Natural killer cell (primary cell): Measurements from ENCODE around the gene PERCC1. TPM values are rescaled to one million over a fixed set of nuclear protein-coding genes. Genes with fewer than 3 reads are reported as not detected.
A peak's percentile ranks its signal among the peaks of the same experiment; 100 is the strongest.

Source experiments
- ATAC-seq, 3 donors: fragments of 150-1000 bp in 2 of 3; fragments of 200-7000 bp in 1 of 3; cut with Tn5 transposase; 1 replicate in 1 of 3; 2 replicates in 2 of 3; pipeline ENCODE4 v1.10.0; 2021; ENCODE audit warnings: mild to moderate bottlenecking in 2 of 3, moderate library complexity in 2 of 3
- DNase-seq, 2 donors: peaks; one replicate each; pipeline versions ENCODE4 v3.0.0 to v3.0.0-alpha.2; 2013 to 2021; ENCODE audit warnings: mixed read lengths in 1 of 2
- H3K27ac ChIP-seq: one replicate; pipeline ENCODE4 v1.5.1; 2013; ENCODE audit warnings: mild to moderate bottlenecking, low read length
- H3K27me3 ChIP-seq: one replicate; pipeline ENCODE4 v1.6.1; 2013; ENCODE audit warnings: low read length; ENCODE audit not compliant: control insufficient read depth, insufficient read depth
- H3K36me3 ChIP-seq: one replicate; pipeline ENCODE4 v1.6.1; 2013; ENCODE audit warnings: low read length; ENCODE audit not compliant: control insufficient read depth, insufficient read depth
- H3K4me1 ChIP-seq: one replicate; pipeline ENCODE4 v1.6.1; 2013; ENCODE audit warnings: low read length; ENCODE audit not compliant: control insufficient read depth, insufficient read depth
- H3K4me3 ChIP-seq: one replicate; pipeline ENCODE4 v1.5.1; 2013; ENCODE audit warnings: low read length
- H3K9me3 ChIP-seq: one replicate; pipeline ENCODE4 v1.6.1; 2013; ENCODE audit warnings: low read length; ENCODE audit not compliant: control insufficient read depth, insufficient read depth
- H3K27ac Mint-ChIP-seq, 2 donors: one replicate each; pipeline ENCODE4 v1.8.0; 2022; ENCODE audit warnings: mild to moderate bottlenecking in 2 of 2, mixed read lengths in 2 of 2, moderate library complexity in 1 of 2
- H3K27me3 Mint-ChIP-seq, 2 donors: one replicate each; pipeline ENCODE4 v1.8.0; 2022; ENCODE audit warnings: low read depth in 2 of 2, mixed read lengths in 2 of 2
- H3K36me3 Mint-ChIP-seq: one replicate; pipeline ENCODE4 v1.8.0; 2022; ENCODE audit warnings: mixed read lengths
- H3K4me1 Mint-ChIP-seq, 2 donors: one replicate each; pipeline ENCODE4 v1.8.0; 2022; ENCODE audit warnings: mixed read lengths in 2 of 2
- H3K4me3 Mint-ChIP-seq: one replicate; pipeline ENCODE4 v1.8.0; 2022; ENCODE audit warnings: mild to moderate bottlenecking, moderate library complexity, mixed read lengths
- H3K9me3 Mint-ChIP-seq, 2 donors: one replicate each; pipeline ENCODE4 v1.8.0; 2022; ENCODE audit warnings: mixed read lengths in 2 of 2
- WGBS: methylation state at CpG from one replicate; pipeline ENCODE4 v1.1.7; 2013; ENCODE audit warnings: missing lambda C conversion rate; ENCODE audit not compliant: insufficient coverage; 5-methylcytosine and 5-hydroxymethylcytosine counted together
- intact Hi-C: fragments of 100-400 bp; cut with micrococcal nuclease; formaldehyde crosslinking; loops from one replicate; pipeline ENCODE4 v1.14.2; 2022
- total RNA-seq, 4 donors: library from RNA; stranded (reverse); fragments of 120-200 nt in 1 of 4; gene quantifications; one replicate each; pipeline versions ENCODE4 v1.2.3 to v1.2.4, GENCODE V29; 2013 to 2022
- TF ChIP-seq, protein P1 (sequence below): fragments of 200-600 bp; IDR thresholded peaks from one replicate; pipeline ENCODE4 v1.8.0; 2022; ENCODE audit warnings: antibody characterized with exemption

The PERCC1 gene
- total RNA-seq, 3 donors from 2014 or later (not counting 1 experiment from before 2014, with no cell fraction given) = 0.68 to 0.96 (median 0.83) TPM

DNA sequence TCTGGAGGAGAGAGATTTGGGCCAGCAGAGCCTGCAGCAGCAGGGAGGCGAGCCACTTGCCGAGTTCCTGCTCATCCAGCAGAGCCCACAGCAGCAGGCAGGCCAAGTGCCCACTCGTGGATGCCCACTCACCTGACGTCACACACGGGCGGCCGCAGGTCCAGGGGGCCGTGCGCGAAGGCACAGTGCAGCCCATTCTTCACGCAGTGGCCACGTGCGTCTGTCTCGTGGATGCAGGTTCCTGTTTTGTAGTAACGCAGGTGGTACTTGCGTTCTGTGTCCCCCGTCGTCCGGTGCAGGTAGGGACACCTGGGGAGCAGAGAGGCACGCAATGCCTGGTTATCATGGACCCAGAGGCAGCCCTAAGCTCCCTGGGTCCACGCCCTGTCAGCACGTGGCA is 27.8 kb upstream of the PERCC1 start:
- H3K27ac Mint-ChIP-seq = no peak overlapping the region
- intact Hi-C loops = no loop called here

DNA sequence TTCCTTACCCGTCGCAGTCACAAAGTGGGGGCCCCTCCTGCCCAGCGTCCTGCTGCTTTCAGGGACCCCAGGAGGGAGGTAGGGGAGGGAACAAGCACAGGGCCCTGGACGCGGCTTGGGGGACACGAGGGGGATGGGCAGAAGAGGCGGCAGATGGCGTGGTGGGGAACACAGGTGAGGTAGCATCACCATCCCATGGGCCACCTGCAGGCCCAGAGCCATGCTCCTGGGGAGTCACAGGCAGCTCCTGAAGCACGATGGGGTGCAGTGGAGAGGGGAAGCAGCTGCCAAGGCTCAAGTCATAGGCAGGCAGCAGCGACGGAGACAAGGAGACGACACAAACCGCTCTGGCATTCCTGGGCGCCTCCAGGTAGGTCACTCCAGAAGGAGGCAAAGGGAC is 27.1 kb upstream of the PERCC1 start:
- Mint-ChIP-seq H3K36me3 (no peaks in the 10 kb centered on the region), H3K4me1 (peaks cover 11 to 13% of the 10 kb centered on the region in 2 donors), H3K27ac (no peak overlapping the region), H3K9me3 (no peaks in the 10 kb centered on the region), H3K4me3 (no peak overlapping the region), H3K27me3 (no peaks in the 10 kb centered on the region)
- TF ChIP-seq, protein P1, sequence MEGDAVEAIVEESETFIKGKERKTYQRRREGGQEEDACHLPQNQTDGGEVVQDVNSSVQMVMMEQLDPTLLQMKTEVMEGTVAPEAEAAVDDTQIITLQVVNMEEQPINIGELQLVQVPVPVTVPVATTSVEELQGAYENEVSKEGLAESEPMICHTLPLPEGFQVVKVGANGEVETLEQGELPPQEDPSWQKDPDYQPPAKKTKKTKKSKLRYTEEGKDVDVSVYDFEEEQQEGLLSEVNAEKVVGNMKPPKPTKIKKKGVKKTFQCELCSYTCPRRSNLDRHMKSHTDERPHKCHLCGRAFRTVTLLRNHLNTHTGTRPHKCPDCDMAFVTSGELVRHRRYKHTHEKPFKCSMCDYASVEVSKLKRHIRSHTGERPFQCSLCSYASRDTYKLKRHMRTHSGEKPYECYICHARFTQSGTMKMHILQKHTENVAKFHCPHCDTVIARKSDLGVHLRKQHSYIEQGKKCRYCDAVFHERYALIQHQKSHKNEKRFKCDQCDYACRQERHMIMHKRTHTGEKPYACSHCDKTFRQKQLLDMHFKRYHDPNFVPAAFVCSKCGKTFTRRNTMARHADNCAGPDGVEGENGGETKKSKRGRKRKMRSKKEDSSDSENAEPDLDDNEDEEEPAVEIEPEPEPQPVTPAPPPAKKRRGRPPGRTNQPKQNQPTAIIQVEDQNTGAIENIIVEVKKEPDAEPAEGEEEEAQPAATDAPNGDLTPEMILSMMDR = no peak
- no peak for ATAC-seq
- intact Hi-C loops = no loop called here
- DNase-seq = no peak
- 95% methylated on average over 14 of the region's 14 CpGs for WGBS
- Histone ChIP-seq H3K4me3 (no peak overlapping the region), H3K27ac (no peak overlapping the region), H3K9me3 (no peaks in the 10 kb centered on the region), H3K27me3 (no peaks in the 10 kb centered on the region), H3K4me1 (peaks cover 13% of the 10 kb centered on the region), H3K36me3 (peaks cover 53% of the 10 kb centered on the region)

More for the DNA sequence above, 27.8 kb upstream of the PERCC1 start:
- Mint-ChIP-seq H3K36me3 (no peaks in the 10 kb centered on the region), H3K9me3 (no peaks in the 10 kb centered on the region), H3K4me3 (no peak overlapping the region), H3K27me3 (no peaks in the 10 kb centered on the region), H3K4me1 (peaks cover 5 to 9% of the 10 kb centered on the region in 2 donors)
- H3K4me3 ChIP-seq = no peak overlapping the region
- no peak for DNase-seq
- H3K27ac ChIP-seq = no peak overlapping the region
- ATAC-seq = no peak
- peaks cover 6% of the 10 kb centered on the region for H3K4me1 ChIP-seq
- 95% methylated on average over 22 of the region's 22 CpGs for WGBS
- H3K36me3 ChIP-seq = peaks cover 60% of the 10 kb centered on the region
- H3K9me3 ChIP-seq = no peaks in the 10 kb centered on the region
- TF ChIP-seq, protein P1 = no peak
- no peaks in the 10 kb centered on the region for H3K27me3 ChIP-seq

DNA sequence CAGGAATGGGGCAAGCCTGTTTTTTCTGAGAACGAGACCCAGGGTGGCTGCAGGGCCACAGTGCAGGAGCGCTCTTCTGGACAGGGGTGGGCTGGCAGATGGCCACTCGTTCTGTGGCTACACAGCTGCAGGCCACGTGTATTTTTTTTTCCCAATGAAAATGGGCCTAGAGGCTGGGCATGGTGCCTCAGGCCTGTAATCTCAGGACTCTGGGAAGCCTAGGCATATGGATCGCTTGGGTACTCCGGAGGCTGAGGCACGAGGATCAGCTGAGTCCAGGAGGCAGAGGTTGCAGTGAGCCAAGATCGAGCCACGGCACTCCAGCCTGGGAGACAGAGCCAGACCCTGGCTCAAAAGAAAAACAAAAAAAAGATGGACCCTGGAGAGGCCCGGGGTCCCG is 23.1 kb upstream of the PERCC1 start:
- 51% methylated on average over 11 of the region's 11 CpGs for WGBS
- no peaks in the 10 kb centered on the region for H3K9me3 ChIP-seq
- H3K27me3 ChIP-seq = no peaks in the 10 kb centered on the region
- Mint-ChIP-seq H3K9me3 (no peaks in the 10 kb centered on the region), H3K27ac (peak overlapping the region; percentile 67 to 85), H3K4me1 (peaks cover 11 to 13% of the 10 kb centered on the region in 2 donors), H3K27me3 (no peaks in the 10 kb centered on the region), H3K36me3 (no peaks in the 10 kb centered on the region), H3K4me3 (peak overlapping the region; percentile 83)
- intact Hi-C loops = no loop called here
- no peak overlapping the region for H3K4me3 ChIP-seq
- TF ChIP-seq, protein P1 = no peak
- DNase-seq (no peak), ATAC-seq (no peak)
- peaks cover 33% of the 10 kb centered on the region for H3K36me3 ChIP-seq
- H3K4me1 ChIP-seq = peaks cover 20% of the 10 kb centered on the region
- no peak overlapping the region for H3K27ac ChIP-seq

DNA sequence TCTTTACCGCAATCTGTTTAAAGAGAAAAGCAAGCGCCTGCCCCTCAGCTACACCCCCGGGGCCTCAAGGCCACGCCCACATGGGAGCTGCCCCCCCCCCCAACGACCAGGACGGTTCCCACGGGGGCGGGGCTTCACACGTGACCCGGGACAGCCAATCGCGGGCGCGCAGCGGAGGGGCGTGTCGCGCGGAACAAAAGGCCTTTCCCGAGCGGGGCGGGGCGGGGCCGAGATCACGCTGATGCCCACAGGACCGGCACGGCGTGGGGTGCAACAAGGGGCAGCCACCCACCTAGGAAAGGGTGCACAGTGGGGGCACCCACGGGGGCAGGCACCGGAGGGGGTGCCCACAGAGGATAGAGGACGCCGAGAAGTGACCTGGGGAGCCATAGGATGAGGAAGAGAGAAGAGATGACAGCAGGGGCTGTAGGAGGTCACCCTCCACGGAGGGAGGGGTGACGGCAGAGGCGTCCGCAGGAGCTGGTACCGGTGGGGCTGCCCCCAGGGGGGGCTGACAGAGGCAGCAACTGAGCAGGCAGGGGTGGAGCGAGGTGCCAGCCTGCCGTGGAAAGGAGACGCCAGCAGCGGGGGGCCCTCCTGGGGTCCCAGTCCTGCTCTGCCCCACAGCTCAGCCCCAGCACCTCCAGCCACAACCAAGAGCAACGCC is 22.6 kb upstream of the PERCC1 start:
- no peaks in the 10 kb centered on the region for H3K9me3 ChIP-seq
- H3K4me3 ChIP-seq = peak overlapping the region; percentile 38
- peak overlapping the region; percentile 67 to 85 for H3K27ac Mint-ChIP-seq
- H3K4me3 Mint-ChIP-seq = peak overlapping the region; percentile 83
- peaks cover 11 to 13% of the 10 kb centered on the region in 2 donors for H3K4me1 Mint-ChIP-seq
- H3K36me3 Mint-ChIP-seq = no peaks in the 10 kb centered on the region
- ATAC-seq (peak; percentile 91 to 97 (median 95)), DNase-seq (peak; percentile 96 to 97)
- intact Hi-C loops = no loop called here
- H3K27me3 Mint-ChIP-seq = no peaks in the 10 kb centered on the region
- TF ChIP-seq, protein P1 = no peak
- WGBS = 3% methylated on average over 42 of the region's 42 CpGs
- H3K36me3 ChIP-seq = peaks cover 29% of the 10 kb centered on the region
- H3K4me1 ChIP-seq = peaks cover 26% of the 10 kb centered on the region
- H3K27me3 ChIP-seq = no peaks in the 10 kb centered on the region
- H3K9me3 Mint-ChIP-seq = no peaks in the 10 kb centered on the region
- peak overlapping the region; percentile 58 for H3K27ac ChIP-seq
